OCI-LY7 (cell line): ENCODE results near the gene CALCB. TPM values are rescaled to one million over a fixed set of nuclear protein-coding genes. Genes with fewer than 3 reads are reported as not detected.

ENCODE experiments used
- BruUV-seq: library from RNA; stranded (reverse); fragments of 400-500 nt; replicated peaks from 2 replicates; lab custom pipeline; 2021; lab: Mats Ljungman, UMichigan
- CTCF ChIA-PET: fragments of 300-600 bp; sonication (Branson Sonifier 250); formaldehyde crosslinking; loops from one replicate; lab custom pipeline; 2022; ENCODE audit warnings: antibody characterized with exemption; ENCODE audit not compliant: unreplicated experiment; lab: Charles Lee
- POLR2A ChIA-PET: fragments of 300-600 bp; sonication (Branson Sonifier 250); formaldehyde crosslinking; loops from one replicate; lab custom pipeline; 2022; ENCODE audit warnings: antibody characterized with exemption; lab: Charles Lee
- DNase-seq: peaks from one replicate; pipeline ENCODE4 v3.0.0-alpha.2; 2015; ENCODE audit warnings: low spot score
- H2AFZ ChIP-seq: fragments of 200-600 bp; sonication (generic), shearing (Covaris generic); 2 replicates; pipeline ENCODE4 v1.6.1; 2014; ENCODE audit warnings: mild to moderate bottlenecking, antibody characterized with exemption, low read length, moderate library complexity
- H3K27ac ChIP-seq: fragments of 200-600 bp; sonication (generic); 2 replicates; pipeline ENCODE4 v1.5.1; 2014; ENCODE audit warnings: mixed run types, low read depth, mild to moderate bottlenecking, moderate library complexity, low read length, inconsistent platforms; ENCODE audit not compliant: poor library complexity, severe bottlenecking
- H3K36me3 ChIP-seq: fragments of 200-600 bp; sonication (generic); 2 replicates; pipeline ENCODE4 v1.6.1; 2014; ENCODE audit warnings: mild to moderate bottlenecking, antibody characterized with exemption, low read length, moderate library complexity, mixed read lengths; ENCODE audit not compliant: insufficient read depth
- H3K4me1 ChIP-seq: fragments of 200-600 bp; sonication (generic); 2 replicates; pipeline ENCODE4 v1.5.1; 2014; ENCODE audit warnings: mild to moderate bottlenecking, low read length; ENCODE audit not compliant: insufficient read depth, poor library complexity, severe bottlenecking
- H3K4me2 ChIP-seq: fragments of 200-600 bp; sonication (generic); 2 replicates; pipeline ENCODE4 v1.6.1; 2014; ENCODE audit warnings: mild to moderate bottlenecking, low read length
- H3K4me3 ChIP-seq: fragments of 200-600 bp; sonication (generic); 2 replicates; pipeline ENCODE4 v1.5.1; 2014; ENCODE audit warnings: mild to moderate bottlenecking, low read depth, low read length; ENCODE audit not compliant: poor library complexity, severe bottlenecking
- H3K79me2 ChIP-seq: fragments of 200-600 bp; sonication (generic); 2 replicates; pipeline ENCODE4 v1.6.1; 2016; ENCODE audit warnings: low read depth, mild to moderate bottlenecking, low read length, moderate library complexity, mixed read lengths; ENCODE audit not compliant: insufficient read depth
- H3K9me2 ChIP-seq: fragments of 200-600 bp; sonication (generic); 2 replicates; pipeline ENCODE4 v1.6.1; 2016; ENCODE audit warnings: mild to moderate bottlenecking, low read length, mixed read lengths; ENCODE audit not compliant: insufficient read depth
- H3K9me3 ChIP-seq: fragments of 200-600 bp; sonication (generic); 2 replicates; pipeline ENCODE4 v1.6.1; 2014; ENCODE audit warnings: mild to moderate bottlenecking, mixed run types, low read length, mixed read lengths
- H4K20me1 ChIP-seq: fragments of 200-600 bp; sonication (generic); 2 replicates; pipeline ENCODE4 v1.6.1; 2014; ENCODE audit warnings: mild to moderate bottlenecking, antibody characterized with exemption, low read length, moderate library complexity, mixed read lengths; ENCODE audit not compliant: insufficient read depth
- CTCF ChIP-seq: fragments of 200-600 bp; sonication (generic); conservative IDR thresholded peaks from 2 replicates; pipeline ENCODE4 v1.5.1; 2014; ENCODE audit warnings: mild to moderate bottlenecking, antibody characterized with exemption, low read length, moderate library complexity, mixed read lengths
- EZH2phosphoT487 ChIP-seq: fragments of 200-600 bp; sonication (generic); IDR thresholded peaks from 2 replicates; pipeline ENCODE4 v1.6.1; 2018; ENCODE audit warnings: low read depth, borderline replicate concordance, mild to moderate bottlenecking, mixed run types, antibody characterized with exemption, low read length, moderate library complexity, mixed read lengths
- intact Hi-C: fragments of 100-400 bp; cut with micrococcal nuclease; formaldehyde crosslinking; loops from one replicate; pipeline ENCODE4 v1.10.0; 2022; ENCODE audit not compliant: unreplicated experiment
- total RNA-seq, 2 experiments: library from RNA; depleted of rRNA in 1 of 2; stranded (reverse); fragments of >200 nt in 1 of 2; shearing (Covaris generic) in 1 of 2; gene quantifications; 2 replicates each; pipeline ENCODE4 v1.2.3, GENCODE V29; 2014 to 2022

CALCB gene
- total RNA-seq, 2 experiments from 2014 or later: 0.44 TPM; not detected in 1

DNA sequence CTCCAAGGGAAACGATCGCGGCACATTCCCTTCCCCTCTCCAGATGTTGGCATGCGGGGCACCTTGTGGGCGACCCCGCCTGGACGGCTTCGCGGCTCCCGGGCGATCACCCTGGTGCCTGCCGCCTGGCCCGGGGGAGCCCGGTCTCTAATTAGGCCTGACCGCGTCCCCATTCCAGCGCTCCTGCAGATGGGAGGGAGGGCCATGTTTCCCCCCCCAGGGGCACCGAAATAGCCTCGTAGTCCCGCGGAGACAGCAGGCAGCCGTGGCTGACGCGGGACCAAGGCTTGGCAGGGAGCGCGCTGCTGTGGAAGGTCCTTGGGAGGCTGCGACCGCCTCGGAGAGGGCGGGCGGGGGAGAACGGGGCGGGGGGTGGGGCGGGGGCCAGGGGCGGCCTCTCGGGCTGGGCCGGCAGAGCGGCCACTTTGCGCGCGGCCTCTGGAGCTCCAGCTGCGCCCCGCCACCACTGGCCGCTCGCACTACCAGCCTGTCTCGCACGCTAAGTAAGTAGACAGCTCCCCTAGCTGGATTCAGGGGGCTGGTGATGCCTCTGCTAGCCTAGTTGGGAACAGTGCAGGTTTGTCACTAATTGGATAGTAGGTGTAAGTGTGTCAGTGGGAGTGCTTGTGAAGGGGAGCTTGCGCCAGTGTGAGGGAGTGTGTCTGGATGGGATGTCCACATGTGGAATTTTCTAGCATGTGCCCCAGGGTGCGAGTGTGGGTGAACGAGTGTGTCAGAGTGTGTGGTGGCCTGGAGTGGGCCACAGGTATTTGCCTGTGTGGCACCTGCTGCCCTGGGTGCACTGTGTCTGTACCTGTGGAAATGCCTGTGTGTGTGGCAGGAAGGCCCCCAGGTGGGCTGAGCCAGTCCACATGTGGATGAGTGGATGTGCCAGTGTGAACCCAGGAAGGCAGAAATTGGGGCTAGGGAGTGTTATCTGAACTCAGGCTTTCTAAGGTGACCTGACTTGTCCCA is 41.4 kb downstream of the CALCB start, which contains the start of gene INSC:
Gene INSC, plus strand, starts transcription at position 423 of the 975 bp plus-strand sequence. CDS start 34,252 bp downstream, outside the sequence.
- H3K9me3 ChIP-seq: no peaks in the 10 kb centered on the region
- H3K27ac ChIP-seq: peak within 1 kb of the TSS; percentile 36
- H3K36me3 ChIP-seq: no peaks in the 10 kb centered on the region
- no peaks in the 10 kb centered on the region for H3K79me2 ChIP-seq
- peaks cover 47% of the 10 kb centered on the region for H3K4me1 ChIP-seq
- no peak for DNase-seq
- no peaks in the 10 kb centered on the region for H3K9me2 ChIP-seq
- BruUV-seq: no TSS peak
- ChIA-PET POLR2A (interaction anchor here (0.8 kb wide), 1 partner anchor 93 kb away, joined by 3 read pairs; no protein-coding TSS in a partner anchor), CTCF (no interaction called here)
- no peaks in the 10 kb centered on the region for H4K20me1 ChIP-seq
- no peak within 1 kb of the TSS for H2AFZ ChIP-seq
- intact Hi-C loops: no loop called here
- peak within 1 kb of the TSS; percentile 49 for H3K4me2 ChIP-seq
- TF ChIP-seq EZH2phosphoT487 (no peak), CTCF (no peak)
- H3K4me3 ChIP-seq: peak within 1 kb of the TSS; percentile 3

DNA sequence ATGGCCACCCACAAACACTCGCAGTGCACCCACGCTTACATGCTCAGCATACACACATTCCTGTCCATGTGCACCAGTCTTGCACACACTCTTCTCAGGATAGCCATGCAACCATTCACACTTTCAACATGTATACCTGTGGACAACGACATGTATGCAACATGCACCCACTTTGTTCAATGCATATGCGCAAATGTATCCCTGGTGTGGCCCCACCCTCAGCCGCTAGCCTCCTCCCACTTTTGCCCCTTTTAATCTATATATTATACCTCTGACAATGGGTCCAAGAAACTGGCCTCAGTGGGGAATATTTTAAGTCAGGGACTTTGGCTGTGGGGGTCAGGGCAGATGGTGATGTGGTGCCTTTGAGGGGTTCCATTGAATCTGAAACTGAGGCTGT is 42.3 kb downstream of the CALCB start:
- no TSS peak for BruUV-seq
- ChIA-PET CTCF (no interaction called here), POLR2A (no interaction called here)
- Histone ChIP-seq H3K9me2 (no peaks in the 10 kb centered on the region), H3K4me3 (no peak overlapping the region), H4K20me1 (no peaks in the 10 kb centered on the region), H3K4me2 (no peak overlapping the region), H3K79me2 (no peaks in the 10 kb centered on the region), H3K27ac (no peak overlapping the region), H2AFZ (no peak overlapping the region), H3K36me3 (no peaks in the 10 kb centered on the region), H3K4me1 (peaks cover 43% of the 10 kb centered on the region), H3K9me3 (no peaks in the 10 kb centered on the region)
- TF ChIP-seq EZH2phosphoT487 (no peak), CTCF (no peak)
- intact Hi-C loops: no loop called here
- no peak for DNase-seq
